Gastroesophageal sphincter (tissue), 4 donors: ENCODE data around the gene ALDH1L1. TPM values are rescaled to one million over a fixed set of nuclear protein-coding genes. Genes with fewer than 3 reads are reported as not detected.

Experiments
- ATAC-seq: fragments of 150-250 bp; one replicate; pipeline ENCODE4 v1.9.1; 2016; ENCODE audit warnings: mild to moderate bottlenecking, moderate library complexity
- H3K27ac ChIP-seq, 4 donors: fragments of 200-600 bp; sonication (generic) in 3 of 4; 1 replicate in 3 of 4; 2 replicates in 1 of 4; pipeline ENCODE4 v1.5.1; 2016 to 2019
- H3K27me3 ChIP-seq: fragments of 200-600 bp; sonication (generic); one replicate; pipeline ENCODE4 v1.5.1; 2019
- H3K36me3 ChIP-seq, 2 donors: fragments of 200-600 bp; sonication (generic); one replicate each; pipeline ENCODE4 v1.5.1; 2019; ENCODE audit warnings: control low read depth in 1 of 2
- H3K4me1 ChIP-seq, 3 donors: fragments of 200-600 bp; sonication (generic); 1 replicate in 2 of 3; 2 replicates in 1 of 3; pipeline ENCODE4 v1.5.1; 2016 to 2019; ENCODE audit warnings: control low read depth in 2 of 3
- H3K4me3 ChIP-seq, 2 donors: fragments of 200-600 bp; sonication (generic); one replicate each; pipeline ENCODE4 v1.5.1; 2019; ENCODE audit warnings: mild to moderate bottlenecking in 1 of 2, moderate library complexity in 1 of 2
- H3K9me3 ChIP-seq, 3 donors: fragments of 200-600 bp; sonication (generic); one replicate each; pipeline ENCODE4 v1.5.1; 2017 to 2019; ENCODE audit warnings: control low read depth in 2 of 3
- EP300 ChIP-seq: sonication (generic); formaldehyde crosslinking; IDR thresholded peaks from one replicate; pipeline ENCODE4 v1.6.1; 2017; ENCODE audit warnings: antibody characterized with exemption, mild to moderate bottlenecking
- POLR2A ChIP-seq, 2 donors: fragments of 450-650 bp; IDR thresholded peaks; one replicate each; pipeline ENCODE4 v1.6.1; 2017; ENCODE audit warnings: antibody characterized with exemption in 2 of 2, mild to moderate bottlenecking in 2 of 2, moderate library complexity in 1 of 2
- POLR2AphosphoS5 ChIP-seq: sonication (generic); formaldehyde crosslinking; IDR thresholded peaks from one replicate; pipeline ENCODE4 v1.6.1; 2017; ENCODE audit warnings: antibody characterized with exemption
- WGBS, 2 donors: methylation state at CpG; one replicate each; pipeline ENCODE4 v1.1.5; 2018; ENCODE audit warnings: low coverage in 1 of 2; 5-methylcytosine and 5-hydroxymethylcytosine counted together
- total RNA-seq, 4 donors: library from RNA; depleted of rRNA; stranded (reverse); fragments of >200 nt; gene quantifications; one replicate each; pipeline ENCODE4 v1.1.0, GENCODE V29; 2016
- TF ChIP-seq, protein P1 (sequence below), 4 experiments: fragments of 200-600 bp in 2 of 4; fragments of 450-650 bp in 2 of 4; sonication (generic) in 1 of 4; IDR thresholded peaks; one replicate each; pipeline ENCODE4 v1.5.1; 2017 to 2019; ENCODE audit warnings: antibody characterized with exemption in 4 of 4, mild to moderate bottlenecking in 2 of 4, moderate library complexity in 2 of 4

ALDH1L1 gene
- total RNA-seq, 4 donors from 2014 or later: 16.3 to 67.9 (median 38.7) TPM

DNA sequence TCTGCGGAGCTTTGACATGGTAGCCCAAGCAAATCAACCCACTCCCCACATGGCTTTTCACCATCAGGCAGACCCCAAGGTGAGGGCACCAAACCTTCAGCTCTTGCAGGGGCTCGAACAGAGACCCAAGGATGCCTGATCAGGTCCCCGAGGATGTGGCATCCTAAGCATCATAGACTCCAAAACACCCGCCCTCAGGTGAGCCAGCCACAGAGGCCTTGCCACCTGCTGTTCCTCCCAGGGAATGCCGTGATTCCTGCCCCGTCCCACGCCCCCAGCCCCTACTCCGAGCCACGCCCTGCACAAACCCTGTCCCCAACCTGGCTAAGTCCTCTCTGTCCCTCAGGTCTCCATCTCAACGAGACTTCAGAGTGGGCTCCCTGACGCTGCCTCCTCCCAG lies 61.8 kb downstream of the ALDH1L1 start:
- ATAC-seq: no peak
- Histone ChIP-seq H3K4me3 (no peak overlapping the region), H3K4me1 (no peaks in the 10 kb centered on the region), H3K27ac (no peak overlapping the region), H3K9me3 (no peaks in the 10 kb centered on the region), H3K36me3 (peaks cover 0 to 36% of the 10 kb centered on the region in 2 donors), H3K27me3 (no peaks in the 10 kb centered on the region)
- no peak for TF ChIP-seq POLR2A (IDR thresholded peaks at IDR 0.05)
- no peak for TF ChIP-seq POLR2AphosphoS5
- TF ChIP-seq EP300: no peak
- TF ChIP-seq, protein P1, sequence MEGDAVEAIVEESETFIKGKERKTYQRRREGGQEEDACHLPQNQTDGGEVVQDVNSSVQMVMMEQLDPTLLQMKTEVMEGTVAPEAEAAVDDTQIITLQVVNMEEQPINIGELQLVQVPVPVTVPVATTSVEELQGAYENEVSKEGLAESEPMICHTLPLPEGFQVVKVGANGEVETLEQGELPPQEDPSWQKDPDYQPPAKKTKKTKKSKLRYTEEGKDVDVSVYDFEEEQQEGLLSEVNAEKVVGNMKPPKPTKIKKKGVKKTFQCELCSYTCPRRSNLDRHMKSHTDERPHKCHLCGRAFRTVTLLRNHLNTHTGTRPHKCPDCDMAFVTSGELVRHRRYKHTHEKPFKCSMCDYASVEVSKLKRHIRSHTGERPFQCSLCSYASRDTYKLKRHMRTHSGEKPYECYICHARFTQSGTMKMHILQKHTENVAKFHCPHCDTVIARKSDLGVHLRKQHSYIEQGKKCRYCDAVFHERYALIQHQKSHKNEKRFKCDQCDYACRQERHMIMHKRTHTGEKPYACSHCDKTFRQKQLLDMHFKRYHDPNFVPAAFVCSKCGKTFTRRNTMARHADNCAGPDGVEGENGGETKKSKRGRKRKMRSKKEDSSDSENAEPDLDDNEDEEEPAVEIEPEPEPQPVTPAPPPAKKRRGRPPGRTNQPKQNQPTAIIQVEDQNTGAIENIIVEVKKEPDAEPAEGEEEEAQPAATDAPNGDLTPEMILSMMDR (IDR thresholded peaks at IDR 0.05): no peak
- 82% methylated on average over 10 of the region's 11 CpGs; no CpG with 5 or more reads in 1 of the 2 donors for WGBS, 2 donors

DNA sequence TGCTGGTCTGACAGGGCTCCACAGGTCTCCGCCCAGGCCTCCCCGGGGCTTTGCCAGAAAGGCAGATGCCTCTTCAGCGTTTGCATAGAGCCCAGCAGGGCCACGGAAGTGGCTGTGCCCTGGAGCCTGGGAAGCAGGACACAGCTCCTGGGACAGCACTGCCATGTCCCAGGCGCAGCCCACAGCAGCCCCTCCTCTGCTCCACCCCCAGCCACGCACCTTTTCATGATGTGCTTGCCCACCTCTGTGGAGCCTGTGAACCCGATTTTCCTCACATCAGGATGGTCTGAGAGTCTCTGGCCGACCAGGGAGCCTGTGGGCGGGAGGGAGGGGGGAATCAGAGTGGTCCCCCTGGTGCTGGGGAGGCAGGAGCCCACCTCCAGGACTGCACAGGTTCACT lies 62.6 kb downstream of the ALDH1L1 start:
- Histone ChIP-seq H3K9me3 (no peaks in the 10 kb centered on the region), H3K4me1 (no peaks in the 10 kb centered on the region), H3K36me3 (peaks cover 0 to 36% of the 10 kb centered on the region in 2 donors), H3K27ac (no peak overlapping the region), H3K27me3 (no peaks in the 10 kb centered on the region), H3K4me3 (no peak overlapping the region)
- ATAC-seq: no peak
- TF ChIP-seq, protein P1 (IDR thresholded peaks at IDR 0.05): no peak
- TF ChIP-seq POLR2A (IDR thresholded peaks at IDR 0.05) (no peak), EP300 (no peak), POLR2AphosphoS5 (no peak)
- 64 to 73% methylated on average over 4 to 5 of the region's 9 CpGs for WGBS, 2 donors

DNA sequence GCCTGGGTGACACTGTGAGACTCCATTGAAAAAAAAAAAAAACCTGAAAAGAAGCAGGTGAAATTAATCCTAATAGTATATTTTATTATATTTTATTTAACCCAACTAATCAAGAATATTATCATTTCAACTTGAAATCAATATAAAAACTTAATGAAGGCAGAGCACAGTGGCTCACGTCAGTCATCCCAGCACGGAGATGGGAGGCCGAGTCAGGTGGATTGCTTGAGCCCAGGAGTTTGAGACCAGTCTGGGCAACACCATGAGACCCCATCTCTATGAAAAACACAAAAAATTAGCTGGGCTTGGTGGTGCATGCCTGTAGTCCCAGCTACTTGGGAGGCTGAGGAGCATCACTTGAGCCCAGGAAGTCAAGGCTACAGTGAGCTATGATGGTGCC lies 63.2 kb downstream of the ALDH1L1 start:
- 100% methylated on average over 3 of the region's 3 CpGs for WGBS, 2 donors
- Histone ChIP-seq H3K4me3 (no peak overlapping the region), H3K27ac (no peak overlapping the region), H3K4me1 (no peaks in the 10 kb centered on the region), H3K9me3 (no peaks in the 10 kb centered on the region), H3K27me3 (no peaks in the 10 kb centered on the region), H3K36me3 (peaks cover 0 to 36% of the 10 kb centered on the region in 2 donors)
- TF ChIP-seq POLR2A (IDR thresholded peaks at IDR 0.05): no peak
- ATAC-seq: no peak

DNA sequence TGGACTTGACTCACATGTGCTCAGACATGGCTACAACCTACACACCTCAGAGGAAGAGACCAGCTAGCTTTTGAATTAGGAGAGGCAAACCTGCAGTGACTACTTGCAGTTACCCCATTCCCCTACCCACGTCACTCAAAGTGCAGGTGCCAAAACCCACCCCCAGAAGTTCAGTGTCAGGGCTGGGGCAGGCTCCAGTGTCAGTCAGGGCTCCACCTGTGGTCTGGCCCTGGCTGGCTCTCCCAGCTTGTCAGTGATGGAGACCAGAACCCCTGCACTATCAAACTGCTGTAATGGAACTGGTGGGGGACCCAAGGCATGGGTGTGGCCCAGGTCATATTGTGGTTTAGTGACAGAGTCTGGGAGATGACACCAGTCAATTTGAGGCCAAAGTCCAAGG lies 63.9 kb downstream of the ALDH1L1 start:
- WGBS, 2 donors: 71% methylated on average over 1 of the region's 1 CpG; no CpG with 5 or more reads in 1 of the 2 donors
- ATAC-seq: no peak

DNA sequence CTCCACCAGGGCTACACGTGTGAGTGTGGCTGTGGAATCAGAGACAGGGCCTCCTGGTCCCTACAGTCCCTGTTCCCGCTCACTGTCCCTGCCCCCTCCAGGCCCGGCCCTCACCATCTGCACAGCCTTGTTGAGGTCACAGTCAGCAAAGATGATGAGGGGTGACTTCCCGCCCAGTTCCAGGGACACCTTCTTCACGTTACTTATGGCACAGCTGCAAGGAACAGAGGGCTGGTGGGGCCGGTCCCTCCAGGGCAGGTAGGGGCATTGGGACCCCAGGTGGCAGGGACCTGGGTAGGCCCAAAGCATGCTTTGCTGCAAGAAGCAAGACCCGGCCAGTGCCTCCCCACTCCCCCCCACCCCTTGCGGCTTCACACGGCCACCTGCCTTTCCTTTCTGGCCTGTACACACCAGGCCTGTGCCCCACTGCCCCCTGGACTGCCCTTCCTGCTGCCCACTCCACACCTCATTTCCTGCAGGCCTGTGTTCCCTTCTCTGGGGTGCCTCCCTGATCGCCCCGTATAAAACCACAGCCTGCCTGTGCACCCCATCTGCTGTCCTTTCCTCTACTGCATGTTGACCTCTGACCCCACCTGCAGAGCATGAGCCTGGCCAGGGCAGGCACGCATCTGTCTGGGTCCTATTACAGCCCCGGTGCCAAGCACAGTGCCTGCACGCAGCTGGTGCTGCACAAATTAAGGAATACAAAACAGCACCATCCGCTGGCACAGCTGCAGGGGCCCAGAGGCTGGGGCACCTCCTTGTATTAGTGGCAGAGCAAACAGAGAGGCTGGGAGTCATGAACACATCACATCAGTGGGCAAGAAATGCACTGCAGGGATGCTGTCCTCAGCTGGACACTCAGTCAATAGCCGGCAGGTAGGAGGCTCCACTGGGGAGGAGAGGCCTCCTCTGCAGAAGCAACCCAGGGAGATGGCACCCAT lies 65.7 kb downstream of the ALDH1L1 start:
- Histone ChIP-seq H3K27me3 (no peaks in the 10 kb centered on the region), H3K27ac (no peak overlapping the region), H3K4me1 (no peaks in the 10 kb centered on the region), H3K9me3 (no peaks in the 10 kb centered on the region), H3K4me3 (no peak overlapping the region), H3K36me3 (peaks cover 0 to 35% of the 10 kb centered on the region in 2 donors)
- TF ChIP-seq POLR2AphosphoS5 (no peak), EP300 (no peak), POLR2A (IDR thresholded peaks at IDR 0.05) (no peak)
- TF ChIP-seq, protein P1 (IDR thresholded peaks at IDR 0.05): no peak
- WGBS, 2 donors: 70 to 93% methylated on average over 2 to 6 of the region's 16 CpGs
- ATAC-seq: no peak

More for the DNA sequence above, 63.9 kb downstream of the ALDH1L1 start:
- TF ChIP-seq EP300: no peak
- H3K9me3 ChIP-seq: no peaks in the 10 kb centered on the region
- no peaks in the 10 kb centered on the region for H3K27me3 ChIP-seq
- H3K4me3 ChIP-seq: no peak overlapping the region
- no peak overlapping the region for H3K27ac ChIP-seq
- H3K4me1 ChIP-seq: no peaks in the 10 kb centered on the region
- H3K36me3 ChIP-seq: peaks cover 0 to 30% of the 10 kb centered on the region in 2 donors
